ENCODE results near the gene MFN2.

MFN2 gene

GRCh38 chr1:11960715-11961114 lies 19.5 kb upstream of the MFN2 start:
- no peak for DNase-seq

GRCh38 chr1:11961230-11961629 lies 19.0 kb upstream of the MFN2 start:
- no peak for DNase-seq

- DNase-seq = no peak
These were observed 16.6 kb upstream of the MFN2 start for GRCh38 chr1:11963622-11964021.

GRCh38 chr1:11964656-11965055 lies 15.6 kb upstream of the MFN2 start:
- DNase-seq = no peak

GRCh38 chr1:11967028-11967547 lies 13.2 kb upstream of the MFN2 start:
- DNase-seq = peak; percentile 64

GRCh38 chr1:11970441-11971185 lies 9.6 kb upstream of the MFN2 start:
- no peak for DNase-seq

GRCh38 chr1:11977625-11978024 lies 2.6 kb upstream of the MFN2 start:
- DNase-seq = no peak

- no peak for DNase-seq
These were observed 1.9 kb upstream of the MFN2 start for GRCh38 chr1:11978301-11978700.

GRCh38 chr1:11979028-11979850 lies 1.0 kb upstream of the MFN2 start:
- DNase-seq = no peak

- DNase-seq = no peak
These were observed 380 bp downstream of the MFN2 start for GRCh38 chr1:11980676-11980972.

GRCh38 chr1:11981378-11982009 lies 1.2 kb downstream of the MFN2 start:
- no peak for DNase-seq

GRCh38 chr1:11982010-11982392 lies 1.8 kb downstream of the MFN2 start:
- DNase-seq = no peak

- DNase-seq = no peak
These were observed 3.9 kb downstream of the MFN2 start for GRCh38 chr1:11984121-11984520.

- no peak for DNase-seq
These were observed 4.3 kb downstream of the MFN2 start for GRCh38 chr1:11984576-11984975.

- DNase-seq = no peak
These were observed 4.9 kb downstream of the MFN2 start for GRCh38 chr1:11985171-11985570.

- DNase-seq = no peak
These were observed 5.6 kb downstream of the MFN2 start for GRCh38 chr1:11985851-11986250.

- no peak for DNase-seq
These were observed 9.4 kb downstream of the MFN2 start for GRCh38 chr1:11989669-11990068.

GRCh38 chr1:11990303-11991032 lies 10.2 kb downstream of the MFN2 start:
- DNase-seq = no peak

- DNase-seq = no peak
These were observed 11.9 kb downstream of the MFN2 start for GRCh38 chr1:11991969-11992676.

- no peak for DNase-seq
These were observed 17.0 kb downstream of the MFN2 start for GRCh38 chr1:11997081-11997850.

GRCh38 chr1:11998636-11999035 lies 18.4 kb downstream of the MFN2 start:
- DNase-seq = no peak

GRCh38 chr1:11999236-11999635 lies 19.0 kb downstream of the MFN2 start:
- DNase-seq = no peak

Data from NCI-H2171 (cell line).